H9 (cell line): ENCODE results near the gene LHX4. TPM values are rescaled to one million over a fixed set of nuclear protein-coding genes. Genes with fewer than 3 reads are reported as not detected.
A peak's percentile ranks its signal among the peaks of the same experiment; 100 is the strongest.

Source experiments
- DNase-seq: peaks from one replicate; pipeline ENCODE4 v3.0.0-alpha.2; 2017
- H2AFZ ChIP-seq: one replicate; pipeline ENCODE4 v1.6.1; 2013; ENCODE audit warnings: mild to moderate bottlenecking, low read length, control low read depth, moderate library complexity
- H2AK5ac ChIP-seq: 2 replicates; pipeline ENCODE4 v1.6.1; 2013; ENCODE audit warnings: low read length, control low read depth, mixed read lengths; ENCODE audit not compliant: insufficient read length
- H2BK120ac ChIP-seq: one replicate; pipeline ENCODE4 v1.6.1; 2013; ENCODE audit warnings: low read depth, mild to moderate bottlenecking, low read length, control low read depth, inconsistent platforms; ENCODE audit not compliant: poor library complexity, severe bottlenecking
- H2BK12ac ChIP-seq: 2 replicates; pipeline ENCODE4 v1.6.1; 2013; ENCODE audit warnings: low read length, control low read depth, mixed read lengths, low read depth; ENCODE audit not compliant: insufficient read length
- H2BK15ac ChIP-seq: 2 replicates; pipeline ENCODE4 v1.6.1; 2013; ENCODE audit warnings: low read depth, low read length, control low read depth
- H2BK20ac ChIP-seq: one replicate; pipeline ENCODE4 v1.6.1; 2013; ENCODE audit warnings: low read depth, mild to moderate bottlenecking, low read length, control low read depth, inconsistent platforms; ENCODE audit not compliant: poor library complexity, severe bottlenecking
- H2BK5ac ChIP-seq: 2 replicates; pipeline ENCODE4 v1.6.1; 2013; ENCODE audit warnings: low read length, control low read depth, mixed read lengths; ENCODE audit not compliant: insufficient read length
- H3K14ac ChIP-seq: 2 replicates; pipeline ENCODE4 v1.6.1; 2013; ENCODE audit warnings: low read length, control low read depth; ENCODE audit not compliant: insufficient read depth
- H3K18ac ChIP-seq: 2 replicates; pipeline ENCODE4 v1.6.1; 2013; ENCODE audit warnings: low read depth, mild to moderate bottlenecking, mixed read lengths, low read length, control low read depth; ENCODE audit not compliant: insufficient read length
- H3K23ac ChIP-seq: 2 replicates; pipeline ENCODE4 v1.6.1; 2013; ENCODE audit warnings: low read length, control low read depth, mixed read lengths, low read depth; ENCODE audit not compliant: insufficient read length
- H3K23me2 ChIP-seq: 2 replicates; pipeline ENCODE4 v1.6.1; 2013; ENCODE audit warnings: low read depth, mild to moderate bottlenecking, mixed read lengths, low read length, control low read depth; ENCODE audit not compliant: insufficient read length, poor library complexity, severe bottlenecking
- H3K27ac ChIP-seq: 2 replicates; pipeline ENCODE4 v1.5.1; 2013; ENCODE audit warnings: low read length, control low read depth, mixed read lengths, low read depth; ENCODE audit not compliant: insufficient read length
- H3K27me3 ChIP-seq: 2 replicates; pipeline ENCODE4 v1.6.1; 2013; ENCODE audit warnings: low read length, control low read depth, inconsistent platforms; ENCODE audit not compliant: insufficient read depth
- H3K4ac ChIP-seq: 2 replicates; pipeline ENCODE4 v1.6.1; 2013; ENCODE audit warnings: low read depth, mild to moderate bottlenecking, control low read depth, inconsistent platforms, low read length, moderate library complexity
- H3K4me1 ChIP-seq: 2 replicates; pipeline ENCODE4 v1.6.1; 2013; ENCODE audit warnings: low read length, control low read depth, inconsistent platforms; ENCODE audit not compliant: insufficient read depth
- H3K4me2 ChIP-seq: 2 replicates; pipeline ENCODE4 v1.6.1; 2013; ENCODE audit warnings: low read length, control low read depth, mixed read lengths; ENCODE audit not compliant: insufficient read length, insufficient read depth
- H3K56ac ChIP-seq: 2 replicates; pipeline ENCODE4 v1.6.1; 2013; ENCODE audit warnings: low read depth, mild to moderate bottlenecking, mixed read lengths, low read length, control low read depth; ENCODE audit not compliant: insufficient read length
- H3K79me1 ChIP-seq: 2 replicates; pipeline ENCODE4 v1.6.1; 2013; ENCODE audit warnings: low read depth, mild to moderate bottlenecking, moderate library complexity, low read length, control low read depth, inconsistent platforms; ENCODE audit not compliant: insufficient read depth, poor library complexity, severe bottlenecking
- H3K79me2 ChIP-seq: 2 replicates; pipeline ENCODE4 v1.6.1; 2013; ENCODE audit warnings: low read length, control low read depth, inconsistent platforms; ENCODE audit not compliant: insufficient read depth
- H3K9ac ChIP-seq: 2 replicates; pipeline ENCODE4 v1.6.1; 2013; ENCODE audit warnings: low read length, control low read depth, mixed read lengths; ENCODE audit not compliant: insufficient read length; ENCODE audit errors: extremely low read depth
- H3K9me3 ChIP-seq: one replicate; pipeline ENCODE4 v1.6.1; 2013; ENCODE audit warnings: low read depth, low read length, inconsistent platforms; ENCODE audit not compliant: control insufficient read depth
- H3T11ph ChIP-seq: one replicate; pipeline ENCODE4 v1.6.1; 2013; ENCODE audit warnings: mild to moderate bottlenecking, low read length, control low read depth, inconsistent platforms
- H4K20me1 ChIP-seq: one replicate; pipeline ENCODE4 v1.6.1; 2013; ENCODE audit not compliant: control insufficient read depth, insufficient read length, insufficient read depth
- H4K5ac ChIP-seq: 2 replicates; pipeline ENCODE4 v1.6.1; 2013; ENCODE audit warnings: low read depth, mild to moderate bottlenecking, mixed read lengths, low read length, control low read depth; ENCODE audit not compliant: insufficient read length
- H4K8ac ChIP-seq: replicated peaks from 2 replicates; pipeline ENCODE4 v1.6.1; 2013; ENCODE audit warnings: low read length, control low read depth, mixed read lengths, low read depth; ENCODE audit not compliant: insufficient read length
- H4K91ac ChIP-seq: 2 replicates; pipeline ENCODE4 v1.6.1; 2013; ENCODE audit warnings: low read depth, mild to moderate bottlenecking, moderate library complexity, mixed read lengths, low read length, control low read depth; ENCODE audit not compliant: insufficient read length
- H3K27ac Mint-ChIP-seq, 3 experiments: 2 replicates in 2 of 3; 3 replicates in 1 of 3; pipeline ENCODE4 v1.8.0; 2020 to 2021; ENCODE audit warnings: mixed read lengths in 3 of 3, mild to moderate bottlenecking in 1 of 3, moderate library complexity in 1 of 3
- H3K27me3 Mint-ChIP-seq: 2 replicates; pipeline ENCODE4 v1.8.0; 2021; ENCODE audit warnings: low read depth, mild to moderate bottlenecking, moderate library complexity, mixed read lengths
- H3K36me3 Mint-ChIP-seq, 3 experiments: 2 replicates in 2 of 3; 3 replicates in 1 of 3; pipeline ENCODE4 v1.8.0; 2020 to 2021; ENCODE audit warnings: low read depth in 3 of 3, mixed read lengths in 3 of 3; ENCODE audit not compliant: insufficient read depth in 1 of 3
- H3K4me1 Mint-ChIP-seq, 2 experiments: 2 replicates each; pipeline ENCODE4 v1.8.0; 2020; ENCODE audit warnings: mixed read lengths in 2 of 2
- H3K4me3 Mint-ChIP-seq, 2 experiments: 2 replicates in 1 of 2; 3 replicates in 1 of 2; pipeline ENCODE4 v1.8.0; 2020 to 2021; ENCODE audit warnings: mild to moderate bottlenecking in 2 of 2, mixed read lengths in 2 of 2, moderate library complexity in 1 of 2
- H3K9me3 Mint-ChIP-seq, 2 experiments: 2 replicates in 1 of 2; 3 replicates in 1 of 2; pipeline ENCODE4 v1.8.0; 2020; ENCODE audit warnings: mild to moderate bottlenecking in 2 of 2, mixed read lengths in 2 of 2, moderate library complexity in 1 of 2
- CTCF ChIP-seq: fragments of 200-600 bp; sonication (generic); conservative IDR thresholded peaks from 3 replicates; pipeline ENCODE4 v1.8.0; 2021; ENCODE audit warnings: antibody characterized with exemption, mild to moderate bottlenecking
- WGBS: extraction: QIAGEN DNeasy Blood & Tissue Kit; methylation state at CpG from one replicate; pipeline ENCODE4 v1.1.7; 2013; ENCODE audit warnings: missing lambda C conversion rate, low lambda C conversion rate, mixed read lengths; ENCODE audit not compliant: insufficient read length; ENCODE audit errors: extremely low coverage; 5-methylcytosine and 5-hydroxymethylcytosine counted together
- total RNA-seq: library from RNA; stranded (reverse); gene quantifications from 2 replicates; pipeline ENCODE4 v1.2.1, GENCODE V29; 2021

The LHX4 gene
- total RNA-seq, 1 experiment from 2014 or later = 1.9 TPM

- Histone ChIP-seq H3K9me3 (no peaks in the 10 kb centered on the region), H3K4me1 (peaks cover 9% of the 10 kb centered on the region; the same call in 1 of the 2 replicates), H3K9ac (no peak overlapping the region), H3K4me2 (no peak overlapping the region), H3K23ac (no peak overlapping the region), H2BK20ac (no peak overlapping the region), H2AK5ac (no peak overlapping the region), H2BK15ac (no peak overlapping the region), H2BK120ac (no peak overlapping the region), H4K20me1 (no peaks in the 10 kb centered on the region), H4K8ac (no peak overlapping the region), H2BK5ac (no peak overlapping the region), H3K56ac (no peak overlapping the region), H3K27me3 (no peaks in the 10 kb centered on the region), H3T11ph (no peak overlapping the region), H2BK12ac (no peak overlapping the region), H3K18ac (no peak overlapping the region), H2AFZ (no peak overlapping the region), H3K79me1 (no peaks in the 10 kb centered on the region), H3K4ac (no peak overlapping the region), H3K23me2 (no peaks in the 10 kb centered on the region), H4K5ac (no peak overlapping the region), H4K91ac (no peak overlapping the region), H3K27ac (no peak overlapping the region), H3K14ac (no peak overlapping the region), H3K79me2 (no peaks in the 10 kb centered on the region)
- WGBS = no CpG with 5 or more reads among the region's 4 CpGs
- DNase-seq = no peak
- TF ChIP-seq CTCF = no peak
- Mint-ChIP-seq H3K27ac (peak overlapping the region in 2 of 3 experiments; percentile 6 to 69; a peak in 2 of 7 replicates), H3K9me3 (peaks cover 0 to 13% of the 10 kb centered on the region in 2 experiments; a peak in 2 of 5 replicates), H3K27me3 (peaks cover 2% of the 10 kb centered on the region), H3K4me1 (peaks cover 45 to 54% of the 10 kb centered on the region in 2 experiments), H3K36me3 (peaks cover 39 to 48% (median 47%) of the 10 kb centered on the region in 3 experiments), H3K4me3 (no peak overlapping the region)
These were observed 42.3 kb downstream of the LHX4 start for GRCh38 chr1:180272395-180272794.
